GM18505 (cell line): ENCODE results near the gene HEYL.

Source experiments
- ATAC-seq: cut with Tn5 transposase; IDR thresholded peaks from one replicate; pipeline ENCODE4 v1.9.1; 2021; ENCODE audit not compliant: unreplicated experiment
- POLR2A ChIP-seq: IDR thresholded peaks from 4 replicates; pipeline ENCODE4 v1.6.1; 2011; ENCODE audit warnings: borderline replicate concordance; ENCODE audit not compliant: insufficient read depth, insufficient read length; ENCODE audit errors: extremely low read depth

The HEYL gene

DNA sequence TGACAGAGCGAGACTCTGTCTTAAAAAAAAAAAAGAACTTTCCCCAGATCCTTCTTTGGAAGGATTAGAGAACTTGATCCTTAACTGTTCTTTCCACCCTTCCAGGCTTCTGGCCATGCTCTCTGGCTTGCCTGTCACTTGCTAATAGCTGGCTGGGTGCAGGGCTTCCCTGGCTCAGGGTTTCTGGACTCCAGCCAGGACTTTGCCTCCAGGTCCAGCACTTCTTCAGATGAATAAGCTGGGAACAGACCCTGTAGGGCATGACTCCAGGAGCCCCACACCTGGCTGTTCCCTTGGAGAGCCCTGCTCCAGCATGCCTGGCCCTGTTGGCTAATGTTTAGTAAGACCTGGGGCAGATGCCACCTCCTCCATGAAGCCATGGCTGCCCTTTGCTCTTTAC lies 35.8 kb upstream of the HEYL start:
- ATAC-seq = no peak
- no peak for TF ChIP-seq POLR2A

DNA sequence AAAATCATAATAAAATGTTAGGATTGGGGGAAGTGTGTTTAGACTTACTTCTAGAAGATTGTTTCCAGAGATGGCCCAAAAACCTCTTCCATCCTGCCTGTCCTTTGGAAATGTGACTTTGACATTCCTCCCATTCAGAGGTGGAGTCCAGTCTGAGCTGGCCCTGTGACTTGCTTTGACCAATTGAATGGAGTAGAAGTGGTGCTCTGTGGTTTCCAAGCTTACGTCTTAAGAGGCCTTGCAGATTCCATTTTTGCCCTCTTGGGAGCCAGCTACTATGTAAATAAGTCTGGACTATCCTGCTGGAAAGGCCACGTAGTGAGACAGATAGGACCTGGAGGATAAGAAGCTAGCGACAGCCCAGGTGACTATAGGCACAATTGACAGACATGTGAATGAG lies 33.8 kb upstream of the HEYL start:
- no peak for ATAC-seq
- no peak for TF ChIP-seq POLR2A

- ATAC-seq = no peak
- no peak for TF ChIP-seq POLR2A
Measured at GRCh38 chr1:39672551-39672947, 33.1 kb upstream of the HEYL start.

DNA sequence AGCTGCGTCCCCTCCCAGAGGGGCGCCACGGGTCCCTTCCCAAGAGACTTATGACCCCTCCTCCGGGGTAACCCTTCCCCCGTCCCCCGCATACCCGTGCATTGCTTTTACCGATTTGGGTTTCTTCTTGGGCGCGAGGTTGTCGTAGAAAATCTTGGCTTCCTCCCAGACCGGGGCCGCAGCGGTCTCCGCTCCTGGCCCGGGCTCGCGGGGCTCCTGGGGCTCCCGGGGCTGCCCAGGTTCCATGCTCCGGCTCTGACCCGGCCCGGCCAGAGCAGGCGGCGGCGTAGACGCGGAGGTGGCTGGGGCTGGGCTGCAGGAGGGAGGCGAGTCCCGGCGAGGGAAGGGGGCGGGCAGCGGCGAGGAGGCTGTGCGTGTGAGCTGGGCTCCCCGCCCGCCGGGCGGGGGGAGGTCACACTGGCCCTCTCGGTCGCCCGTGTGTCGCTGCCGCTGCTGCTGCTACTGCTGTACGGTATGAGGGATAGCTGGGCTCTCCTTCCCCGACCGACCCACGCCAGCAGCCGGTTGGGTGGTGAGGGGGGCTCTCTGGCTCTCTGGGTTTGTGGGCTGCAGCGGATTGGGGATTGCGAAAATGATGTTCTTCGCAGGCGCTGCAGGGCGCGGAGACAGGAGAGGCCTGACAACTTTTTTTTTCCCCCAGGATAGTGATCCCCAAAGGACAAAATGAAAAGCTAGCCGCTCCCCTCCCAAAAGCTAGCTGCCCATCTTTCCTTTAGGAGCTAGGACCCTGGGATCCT lies 32.5 kb upstream of the HEYL start, which contains the start of gene NT5C1A:
Gene NT5C1A (minus strand): TSS at position 315 of the 758 bp plus-strand sequence. CDS start 69 bp downstream, at position 246.
- TF ChIP-seq POLR2A = no peak
- no peak for ATAC-seq

GRCh38 chr1:39671433-39671792 lies 32.0 kb upstream of the HEYL start:
- no peak for ATAC-seq
- TF ChIP-seq POLR2A = no peak

- TF ChIP-seq POLR2A = no peak
- no peak for ATAC-seq
Measured at GRCh38 chr1:39670689-39671088, 31.2 kb upstream of the HEYL start.

- no peak for TF ChIP-seq POLR2A
- no peak for ATAC-seq
Measured at GRCh38 chr1:39668894-39669293, 29.5 kb upstream of the HEYL start.

DNA sequence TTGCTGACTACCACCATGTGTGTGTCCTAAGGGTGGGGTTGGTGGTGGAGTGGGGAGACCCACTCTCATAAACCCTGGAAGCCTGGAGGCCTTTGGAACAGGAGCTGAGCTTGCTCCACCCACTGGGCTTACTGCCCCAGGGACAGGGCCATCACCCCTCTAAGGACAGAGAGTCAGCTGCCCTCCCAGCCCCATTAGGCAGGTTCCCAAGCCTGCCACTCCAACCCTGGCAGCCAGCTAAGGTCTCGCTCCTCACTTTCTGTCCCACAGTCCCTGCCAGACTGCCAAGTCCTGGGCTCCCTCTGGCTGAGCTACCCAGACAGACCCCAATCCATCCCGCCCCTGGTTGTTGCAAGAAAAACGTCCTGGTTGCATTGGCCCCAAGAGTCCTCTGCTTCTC lies 28.7 kb upstream of the HEYL start:
- no peak for TF ChIP-seq POLR2A
- no peak for ATAC-seq

- peak; percentile 65 for ATAC-seq
- no peak for TF ChIP-seq POLR2A
Measured at GRCh38 chr1:39666772-39667171, 27.3 kb upstream of the HEYL start.

DNA sequence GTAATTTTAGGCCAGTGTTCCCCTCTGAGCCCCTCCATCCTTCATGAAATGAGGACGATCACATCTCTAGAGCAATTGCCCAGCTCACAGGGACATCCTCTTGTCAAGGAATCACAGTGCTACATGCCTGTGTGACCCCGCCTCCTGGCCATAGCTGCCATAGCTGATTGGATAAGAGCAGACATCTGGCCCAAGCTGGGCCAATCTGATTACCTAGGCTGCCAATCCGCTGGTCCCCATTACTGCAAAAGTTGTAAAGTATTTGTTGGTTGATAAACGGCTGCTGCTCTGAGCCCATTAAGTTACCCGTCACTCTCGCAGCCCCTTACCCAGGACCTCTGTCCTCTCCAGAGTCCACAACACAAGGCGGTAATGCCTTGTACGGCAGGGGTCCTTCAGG lies 24.1 kb upstream of the HEYL start:
- no peak for ATAC-seq
- no peak for TF ChIP-seq POLR2A

GRCh38 chr1:39662861-39663260 lies 23.4 kb upstream of the HEYL start:
- TF ChIP-seq POLR2A = no peak
- ATAC-seq = no peak

DNA sequence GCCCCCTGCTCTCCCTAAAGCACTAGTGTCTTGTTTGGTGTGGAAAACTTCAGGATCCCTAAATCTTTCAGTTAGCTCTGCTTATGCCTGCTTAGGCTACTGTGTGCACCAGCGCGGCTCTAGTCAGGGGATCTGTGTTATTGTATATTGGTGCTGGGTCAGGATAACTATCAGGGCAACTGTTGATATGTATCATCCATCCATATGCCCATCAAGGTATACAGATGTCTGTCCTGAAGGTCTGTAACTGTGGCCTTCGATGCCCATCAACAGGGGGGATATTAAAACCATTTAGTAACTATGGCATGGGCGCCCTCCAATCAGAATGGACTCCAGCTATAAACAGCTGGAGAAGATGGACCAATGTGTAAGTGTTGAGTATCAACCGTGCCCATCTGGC lies 20.1 kb upstream of the HEYL start:
- no peak for ATAC-seq
- no peak for TF ChIP-seq POLR2A

- TF ChIP-seq POLR2A = no peak
- no peak for ATAC-seq
Measured at GRCh38 chr1:39659110-39659509, 19.7 kb upstream of the HEYL start.

DNA sequence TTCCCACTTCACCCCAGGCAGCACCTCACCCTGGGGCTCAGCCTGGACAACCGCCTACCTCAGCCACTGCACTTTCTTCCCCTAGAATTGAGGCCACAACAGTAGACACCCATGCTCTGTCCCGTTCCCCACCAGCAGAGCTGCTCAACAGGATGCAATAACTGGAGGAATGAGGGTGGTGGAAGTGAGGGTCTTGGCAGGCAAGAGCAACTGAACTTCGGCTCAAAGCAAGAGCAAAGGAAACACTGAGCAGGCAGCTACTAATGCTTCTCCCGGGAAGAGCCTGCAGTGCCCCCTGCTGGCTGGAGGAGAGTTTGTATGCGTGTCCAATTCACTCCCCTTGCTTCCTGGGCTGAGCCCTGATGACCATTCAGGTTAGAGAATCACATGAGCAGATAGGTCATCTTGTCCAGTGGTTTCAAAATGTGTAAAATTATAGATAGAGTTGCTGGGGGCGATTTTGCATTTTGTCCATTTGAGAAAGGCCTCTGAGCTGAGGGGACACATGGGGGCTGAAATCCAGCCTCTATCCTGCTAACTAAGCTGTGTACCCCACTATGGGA lies 18.6 kb upstream of the HEYL start:
- no peak for TF ChIP-seq POLR2A
- ATAC-seq = no peak
